Body of pancreas (tissue), 4 donors: ENCODE results near the gene DEPDC7.

Source experiments
- CTCF ChIP-seq, 7 experiments: fragments of 450-650 bp in 4 of 7; fragments of 200-600 bp in 3 of 7; sonication (generic) in 3 of 7; IDR thresholded peaks; one replicate each; pipeline ENCODE4 v1.5.1; 2016 to 2019; ENCODE audit warnings: antibody characterized with exemption in 7 of 7
- POLR2A ChIP-seq, 3 donors: fragments of 450-650 bp; IDR thresholded peaks; one replicate each; pipeline ENCODE4 v1.6.1; 2016; ENCODE audit warnings: antibody characterized with exemption in 3 of 3, mild to moderate bottlenecking in 2 of 3

GRCh38 chr11:32990481-32990880 is 25.2 kb upstream of the DEPDC7 start:
- TF ChIP-seq CTCF (IDR thresholded peaks at IDR 0.05) (no peak), POLR2A (IDR thresholded peaks at IDR 0.05) (no peak)
